CD4-positive, alpha-beta T cell treated with Interleukin-17A for 1 hour (primary cell): ENCODE measurements around the gene SLC12A9.

ENCODE experiments used
- DNase-seq: peaks from one replicate; pipeline ENCODE4 v3.0.0-alpha.2; 2020

SLC12A9 gene

DNA sequence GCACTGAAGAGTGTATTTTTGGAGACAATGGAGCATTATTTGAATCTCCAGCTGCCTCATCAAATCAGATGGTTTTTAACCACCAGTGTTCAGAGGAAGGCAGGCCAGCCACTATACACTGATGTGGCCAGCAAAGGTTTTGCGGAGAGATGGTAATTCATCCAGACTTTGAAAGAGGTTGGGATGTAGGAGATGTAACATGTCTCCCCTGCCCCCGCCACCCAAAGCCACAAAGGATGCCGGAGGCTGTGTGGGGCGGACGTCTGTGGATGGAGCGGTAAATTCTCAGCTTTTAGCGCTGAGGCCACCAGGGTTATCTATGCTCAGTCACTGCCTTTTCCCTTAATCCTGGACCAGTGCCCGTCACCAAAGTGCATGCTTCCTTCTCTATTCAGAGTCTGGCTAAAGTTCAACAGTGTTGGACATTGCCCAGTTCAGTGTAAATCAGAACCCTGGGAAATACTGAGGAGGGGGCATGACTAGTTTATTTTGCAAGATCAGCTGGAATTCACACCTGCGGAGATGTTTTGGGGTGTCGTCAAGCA is 11.0 kb downstream of the SLC12A9 start:
- no peak for DNase-seq

DNA sequence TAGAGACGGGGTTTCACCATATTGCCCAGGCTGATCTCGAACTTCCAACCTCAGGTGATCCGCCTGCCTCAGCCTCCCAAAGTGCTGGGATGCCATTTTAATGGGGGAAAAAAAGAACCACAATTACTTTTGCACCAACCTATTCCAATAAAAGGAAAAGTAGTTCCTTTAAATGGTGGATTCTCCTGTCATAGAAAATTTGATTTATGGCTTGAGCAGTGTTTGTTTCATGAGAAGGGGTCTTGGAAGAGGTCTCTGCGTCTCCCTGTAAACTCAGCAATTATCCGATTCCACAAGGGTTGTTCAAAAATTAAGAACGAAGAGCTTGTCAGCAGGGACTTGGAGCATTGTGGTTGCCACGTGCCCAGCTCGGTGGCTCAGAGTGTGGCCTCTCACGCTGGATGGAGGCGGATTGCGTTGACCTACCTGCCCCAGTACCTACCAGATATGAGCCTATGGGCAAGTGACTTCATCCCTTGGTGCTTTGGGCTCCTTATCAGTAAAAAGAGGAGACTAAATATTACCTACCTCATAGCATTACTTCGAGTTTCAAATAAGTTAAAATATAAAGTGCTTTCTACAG is 11.8 kb downstream of the SLC12A9 start:
- DNase-seq: no peak

- no peak for DNase-seq
These were observed 12.9 kb downstream of the SLC12A9 start for GRCh38 chr7:100865372-100865911.

GRCh38 chr7:100865938-100866728 is 13.6 kb downstream of the SLC12A9 start:
- no peak for DNase-seq

- DNase-seq: no peak
These were observed 14.2 kb downstream of the SLC12A9 start for GRCh38 chr7:100866729-100867039.

DNA sequence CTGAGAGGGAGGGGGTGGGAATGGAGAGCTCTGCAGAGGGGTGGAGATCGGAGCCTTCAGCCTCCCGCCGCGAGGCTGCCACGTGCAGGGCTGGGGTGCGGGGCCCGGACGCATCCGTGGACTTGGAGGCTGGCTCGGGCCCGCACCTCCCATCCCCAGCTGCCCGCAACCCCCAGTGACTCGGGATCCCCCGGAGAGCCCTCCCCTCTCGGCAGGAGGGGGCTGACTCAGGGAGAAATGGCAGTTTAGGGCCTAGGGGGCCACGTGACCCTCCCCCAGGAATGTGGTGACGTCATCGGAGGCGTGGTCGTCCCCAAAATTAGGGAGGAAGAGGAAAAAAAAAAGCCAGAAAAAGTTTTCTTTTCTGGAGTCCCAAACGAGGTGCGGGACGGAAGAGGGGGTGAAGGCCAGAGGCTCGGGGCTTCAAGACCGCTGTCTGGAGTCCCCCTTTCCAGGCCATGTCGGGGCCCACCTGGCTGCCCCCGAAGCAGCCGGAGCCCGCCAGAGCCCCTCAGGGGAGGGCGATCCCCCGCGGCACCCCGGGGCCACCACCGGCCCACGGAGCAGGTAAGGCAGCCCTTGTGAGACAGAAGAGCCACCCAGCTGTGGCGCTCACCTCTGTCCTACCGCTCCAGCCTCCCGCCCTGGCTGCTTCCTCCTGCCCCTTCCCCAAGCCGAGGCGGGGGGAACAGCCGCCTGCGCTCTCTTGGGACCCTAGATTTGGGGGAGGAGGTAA is 14.7 kb downstream of the SLC12A9 start, which contains the start of gene TRIP6:
TRIP6 (plus strand) TSS at position 348 of the 736 bp plus-strand sequence; CDS start at position 459, 111 bp downstream.
- DNase-seq: peak; percentile 59

DNA sequence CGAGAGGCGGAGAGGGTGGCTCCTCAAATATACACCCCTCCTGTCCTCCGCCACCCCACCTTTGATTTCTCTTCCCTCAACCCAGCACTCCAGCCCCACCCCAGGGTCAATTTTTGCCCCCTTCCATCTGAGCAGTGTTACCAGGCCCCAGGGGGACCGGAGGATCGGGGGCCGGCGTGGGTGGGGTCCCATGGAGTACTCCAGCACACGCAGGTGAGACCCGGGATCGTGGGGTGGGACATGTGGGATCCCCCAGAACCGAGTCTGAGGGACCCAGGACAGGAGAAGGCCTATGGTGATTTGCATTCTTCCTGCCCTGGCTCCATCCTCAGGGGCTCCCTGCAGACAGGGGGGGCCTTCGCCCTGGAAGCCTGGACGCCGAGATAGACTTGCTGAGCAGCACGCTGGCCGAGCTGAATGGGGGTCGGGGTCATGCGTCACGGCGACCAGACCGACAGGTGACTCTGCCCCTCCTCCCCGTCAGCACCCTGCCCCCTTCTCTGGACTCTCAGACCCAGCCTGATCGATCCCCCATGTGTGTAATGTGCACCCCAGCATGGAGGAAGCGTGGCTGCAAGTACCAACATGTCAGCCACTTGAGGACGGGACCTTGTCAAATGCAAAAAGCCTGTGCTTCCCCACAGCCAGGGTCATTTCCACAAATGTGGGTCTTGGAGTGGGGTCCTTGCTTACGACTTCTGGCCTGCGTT is 15.4 kb downstream of the SLC12A9 start:
- DNase-seq: no peak

- no peak for DNase-seq
These were observed 21.2 kb downstream of the SLC12A9 start for GRCh38 chr7:100873599-100874299.

GRCh38 chr7:100874300-100874576 is 21.7 kb downstream of the SLC12A9 start:
- DNase-seq: no peak

DNA sequence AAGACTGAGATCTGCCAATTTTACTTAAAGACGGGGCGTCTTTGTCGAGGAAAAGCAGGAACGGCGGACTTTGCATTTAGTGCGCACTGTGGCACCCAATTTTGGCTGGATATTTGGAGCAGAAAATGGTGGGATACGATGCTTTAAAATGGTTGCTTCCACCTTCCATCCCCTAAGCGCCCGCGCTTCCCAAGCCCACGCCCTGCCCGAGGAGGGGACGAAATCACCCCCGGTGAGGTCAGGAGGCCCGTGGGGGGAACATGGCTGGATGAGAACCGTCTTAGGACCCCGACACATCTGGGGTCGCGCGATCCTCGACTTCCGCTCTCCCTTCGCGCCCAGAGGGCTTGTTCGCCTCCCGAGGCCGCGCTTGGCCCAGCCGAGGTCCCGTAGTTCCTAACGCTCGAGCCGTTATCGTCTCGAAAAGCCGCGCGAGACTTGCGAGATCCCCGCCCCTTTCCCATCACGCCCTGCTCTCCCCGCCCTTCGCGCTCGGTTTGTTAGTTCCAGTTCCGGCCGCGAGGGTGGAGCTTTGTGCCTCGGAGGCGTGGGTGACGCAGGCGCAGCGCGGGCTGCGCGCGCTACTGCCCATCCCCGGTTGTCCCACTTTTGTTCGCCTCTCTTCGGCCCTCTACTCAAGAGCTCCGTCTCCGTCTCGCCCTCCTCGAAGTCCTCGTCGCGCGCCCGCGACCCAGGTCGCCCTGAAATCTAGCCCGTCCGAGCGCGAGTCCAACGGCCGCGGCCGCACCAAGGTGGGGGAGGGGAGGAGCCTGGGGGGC is 22.3 kb downstream of the SLC12A9 start, which contains the start of gene SRRT:
SRRT (plus strand) TSS at position 527 of the 779 bp plus-strand sequence. CDS start 488 bp downstream, outside the sequence.
- DNase-seq: peak; percentile 98

- DNase-seq: peak; percentile 38
These were observed 22.8 kb downstream of the SLC12A9 start for GRCh38 chr7:100875356-100875751.

DNA sequence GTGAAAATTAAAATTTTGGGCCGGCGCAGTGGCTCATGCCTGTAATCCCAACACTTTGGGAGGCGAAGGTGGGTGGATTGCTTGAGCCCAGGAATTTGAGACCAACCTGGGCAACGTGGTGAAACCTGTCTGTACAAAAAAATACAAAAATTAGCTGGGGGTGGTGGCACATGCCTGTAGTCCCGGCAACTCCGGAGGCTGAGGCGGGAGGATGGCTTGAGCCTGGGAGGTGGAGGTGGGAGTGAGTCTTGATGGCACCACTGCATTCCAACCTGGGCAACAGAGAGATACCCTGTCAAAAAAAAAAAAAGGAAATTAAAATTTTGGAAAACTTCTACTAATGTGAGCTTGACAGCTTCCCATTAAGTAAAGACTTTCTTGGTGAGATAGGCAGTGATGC is 25.5 kb downstream of the SLC12A9 start:
- no peak for DNase-seq

GRCh38 chr7:100878685-100879084 is 26.2 kb downstream of the SLC12A9 start:
- no peak for DNase-seq

GRCh38 chr7:100879685-100880261 is 27.3 kb downstream of the SLC12A9 start:
- DNase-seq: no peak

DNA sequence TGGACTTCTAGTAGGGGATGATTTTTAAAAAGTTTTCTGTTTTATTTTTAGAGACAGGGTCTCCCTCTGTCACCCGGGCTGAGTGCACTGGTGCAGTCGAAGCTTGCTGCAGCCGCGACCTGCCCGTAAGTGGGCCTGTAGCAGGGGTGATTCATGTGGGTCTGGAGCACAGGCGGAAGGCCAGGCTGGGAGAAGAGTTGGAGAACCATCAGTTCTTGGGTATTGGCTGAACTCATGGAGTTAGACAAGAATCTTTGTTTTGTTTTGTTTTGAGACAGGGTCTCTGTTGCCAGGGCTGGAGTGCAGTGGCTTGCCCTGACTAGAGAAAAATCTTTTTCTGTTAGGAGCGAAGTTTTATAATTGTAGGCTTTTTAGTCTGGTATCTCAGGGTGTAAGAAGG is 28.1 kb downstream of the SLC12A9 start:
- DNase-seq: no peak

- no peak for DNase-seq
These were observed 28.6 kb downstream of the SLC12A9 start for GRCh38 chr7:100881136-100881535.

DNA sequence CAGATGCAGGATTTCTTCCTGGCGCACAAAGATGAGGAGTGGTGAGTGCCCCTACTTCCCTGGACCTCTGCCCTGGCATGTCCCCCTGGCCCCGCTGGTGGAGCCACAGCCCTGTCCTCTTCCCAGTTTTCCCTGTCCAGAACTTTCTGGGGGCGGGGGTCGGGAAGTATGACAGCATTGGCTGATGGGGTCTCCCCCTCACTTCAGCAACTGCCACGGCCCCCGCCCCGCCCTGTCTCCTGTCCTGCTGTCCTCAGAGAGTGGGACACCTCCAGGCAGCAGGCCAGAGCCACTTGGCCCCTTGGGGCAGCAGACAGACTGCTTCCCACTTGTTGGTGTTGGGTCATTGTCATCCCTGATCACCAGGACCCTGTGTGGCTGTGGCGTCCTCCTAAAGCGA is 29.7 kb downstream of the SLC12A9 start:
- DNase-seq: no peak

- no peak for DNase-seq
These were observed 30.4 kb downstream of the SLC12A9 start for GRCh38 chr7:100882785-100883526.

DNA sequence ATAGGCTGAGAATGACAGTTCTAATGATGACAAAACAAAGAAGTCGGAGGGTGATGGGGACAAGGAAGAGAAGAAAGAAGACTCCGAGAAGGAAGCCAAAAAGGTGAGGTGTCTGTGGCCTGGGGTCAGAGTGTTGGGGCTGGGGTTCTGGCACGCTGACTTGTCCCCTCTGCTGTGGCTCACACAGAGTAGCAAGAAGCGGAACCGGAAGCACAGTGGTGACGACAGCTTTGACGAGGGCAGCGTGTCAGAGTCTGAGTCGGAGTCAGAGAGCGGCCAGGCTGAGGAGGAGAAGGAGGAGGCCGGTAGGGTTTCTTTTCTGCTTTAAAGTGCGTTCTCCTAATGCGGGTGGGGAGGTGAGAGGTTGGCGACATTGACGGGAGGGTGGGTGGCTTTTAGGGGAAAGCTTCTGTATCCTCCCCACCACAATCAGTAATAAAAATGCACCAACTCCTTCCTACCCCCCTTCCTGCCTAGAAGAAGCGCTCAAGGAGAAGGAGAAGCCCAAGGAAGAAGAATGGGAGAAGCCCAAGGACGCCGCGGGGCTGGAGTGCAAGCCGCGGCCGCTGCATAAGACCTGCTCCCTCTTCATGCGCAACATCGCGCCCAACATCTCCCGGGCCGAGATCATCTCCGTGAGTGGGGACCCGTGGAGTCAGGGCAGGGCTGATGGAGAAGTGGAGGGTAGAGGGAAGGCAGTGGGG is 32.4 kb downstream of the SLC12A9 start:
- peak; percentile 81 for DNase-seq
